K562 (cell line): ENCODE results near the gene LIN28A. TPM values are rescaled to one million over a fixed set of nuclear protein-coding genes. Genes with fewer than 3 reads are reported as not detected.

Experiments used
- CGGBP1 ChIP-seq: fragments of 250-450 bp; sonication (Bioruptor Pico); IDR thresholded peaks from 2 replicates; pipeline ENCODE4 v1.9.0; 2021; ENCODE audit warnings: mild to moderate bottlenecking
- CLOCK ChIP-seq: fragments of 250-450 bp; sonication (Bioruptor Pico); IDR thresholded peaks from 2 replicates; pipeline ENCODE4 v1.4.0; 2020; ENCODE audit warnings: mild to moderate bottlenecking, moderate library complexity, borderline replicate concordance
- MNT ChIP-seq, 2 experiments: fragments of 450-650 bp; conservative IDR thresholded peaks; 2 replicates each; pipeline ENCODE4 v1.6.1; 2017; ENCODE audit warnings: mild to moderate bottlenecking in 2 of 2, moderate library complexity in 2 of 2
- THRA ChIP-seq: fragments of 450-650 bp; IDR thresholded peaks from 2 replicates; pipeline ENCODE4 v1.6.1; 2017; ENCODE audit warnings: mild to moderate bottlenecking, moderate library complexity
- USF2 ChIP-seq: sonication (generic); formaldehyde crosslinking; IDR thresholded peaks from 2 replicates; pipeline ENCODE4 v1.5.0; 2020; ENCODE audit warnings: missing genetic modification reagents
- ZNF41 ChIP-seq: fragments of 250-450 bp; sonication (Bioruptor Pico); conservative IDR thresholded peaks from 2 replicates; pipeline ENCODE4 v1.4.0; 2020; ENCODE audit warnings: mild to moderate bottlenecking
- ZNF511 ChIP-seq: sonication (generic); formaldehyde crosslinking; IDR thresholded peaks from 2 replicates; pipeline ENCODE4 v1.8.0; 2022; ENCODE audit warnings: mild to moderate bottlenecking, missing genetic modification reagents
- ZNF609 ChIP-seq: sonication (generic); formaldehyde crosslinking; IDR thresholded peaks from 2 replicates; pipeline ENCODE4 v1.8.1; 2023; ENCODE audit warnings: missing genetic modification reagents, mild to moderate bottlenecking, borderline replicate concordance
- ZSCAN29 ChIP-seq: fragments of 450-650 bp; IDR thresholded peaks from 2 replicates; pipeline ENCODE4 v1.6.1; 2017
- polyA plus RNA-seq, 8 experiments: library from polyadenylated mRNA; depleted of rRNA in 4 of 8; stranded (reverse) in 5 of 8; unstranded in 3 of 8; fragments of >200 nt; fragmentation: Nextera tagmentation in 2 of 8; fragmentation: Illumina TruSeq in 1 of 8; extraction: Ambion mirVana in 2 of 8; extraction: Trizol in 1 of 8; gene quantifications; 2 replicates each; pipeline versions ENCODE4 v1.2.1 to v1.2.3, GENCODE V29; 2011 to 2014; ENCODE audit warnings: inconsistent platforms in 1 of 8, missing spikeins in 1 of 8
- total RNA-seq, 7 experiments: library from RNA; depleted of rRNA in 6 of 7; stranded (reverse); fragments of >200 nt in 6 of 7; fragmentation: Illumina TruSeq in 2 of 7; extraction: Trizol in 2 of 7; gene quantifications; 2 replicates each; pipeline versions ENCODE4 v1.2.1 to v1.2.3, GENCODE V29; 2011 to 2021; ENCODE audit warnings: low replicate concordance in 1 of 7

The LIN28A gene
- total and polyA plus RNA-seq, 9 of the 15 experiments (the other 6 are each of a cell fraction or from before 2014, with no cell fraction given), result 0.80 to 5.4 (median 3.9) TPM

- TF ChIP-seq THRA (no peak), ZNF609 (peak; percentile 63; the same call in 1 of the 2 replicates), USF2 (CRISPR knock-in tag) (no peak), ZNF511 (CRISPR knock-in tag) (peak; percentile 83; the same call in 1 of the 2 replicates), CGGBP1 (CRISPR knock-in tag) (no peak), ZNF41 (CRISPR knock-in tag) (no peak), ZSCAN29 (0 out of 2 replicates have a peak, but pooled peaks have one; percentile 19), CLOCK (CRISPR knock-in tag) (no peak; the same call in 1 of the 2 replicates), MNT (conservative IDR thresholded peaks at IDR 0.05) (peak; percentile 95 to 98)
Observed at GRCh38 chr1:26378088-26378878, 32.3 kb upstream of the LIN28A start (continued).
